Bronchial smooth muscle cell (primary cell): ENCODE results near the gene TMCC1. TPM values are rescaled to one million over a fixed set of nuclear protein-coding genes. Genes with fewer than 3 reads are reported as not detected.

Experiments used
- total RNA-seq: library from RNA; depleted of rRNA; stranded (reverse); fragments of >200 nt; gene quantifications from 2 replicates; pipeline ENCODE4 v1.2.1, GENCODE V29; 2014

Gene TMCC1
- 11.2 and 11.8 TPM in 2 replicates for total RNA-seq

DNA sequence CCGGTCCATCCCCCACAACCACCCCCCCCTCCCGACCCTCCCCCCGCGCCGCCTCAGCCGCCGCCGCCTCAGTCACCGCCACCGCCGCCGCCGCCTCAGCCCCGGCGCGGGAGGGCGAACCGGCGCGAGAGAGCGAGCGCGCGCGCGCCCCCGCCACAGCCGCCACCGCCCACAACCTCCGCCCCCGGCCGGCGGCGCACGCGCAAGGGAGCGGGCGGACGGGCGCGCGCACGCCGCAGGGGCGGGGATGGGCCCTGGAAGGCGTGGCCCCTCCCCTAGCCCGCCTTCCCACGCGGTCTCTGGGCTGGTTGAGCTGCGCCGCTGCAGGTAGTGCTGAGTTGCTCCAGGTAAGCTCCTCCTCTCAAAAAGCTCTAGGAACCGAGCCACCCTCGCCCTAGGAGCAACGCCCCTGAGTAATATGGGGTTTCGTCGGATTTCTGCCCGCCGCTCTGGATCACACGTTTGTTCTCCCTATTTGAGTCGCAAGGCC is at the start of gene TMCC1:
TSS of gene TMCC1 (minus strand) at position 131 of the 490 bp plus-strand sequence.

DNA sequence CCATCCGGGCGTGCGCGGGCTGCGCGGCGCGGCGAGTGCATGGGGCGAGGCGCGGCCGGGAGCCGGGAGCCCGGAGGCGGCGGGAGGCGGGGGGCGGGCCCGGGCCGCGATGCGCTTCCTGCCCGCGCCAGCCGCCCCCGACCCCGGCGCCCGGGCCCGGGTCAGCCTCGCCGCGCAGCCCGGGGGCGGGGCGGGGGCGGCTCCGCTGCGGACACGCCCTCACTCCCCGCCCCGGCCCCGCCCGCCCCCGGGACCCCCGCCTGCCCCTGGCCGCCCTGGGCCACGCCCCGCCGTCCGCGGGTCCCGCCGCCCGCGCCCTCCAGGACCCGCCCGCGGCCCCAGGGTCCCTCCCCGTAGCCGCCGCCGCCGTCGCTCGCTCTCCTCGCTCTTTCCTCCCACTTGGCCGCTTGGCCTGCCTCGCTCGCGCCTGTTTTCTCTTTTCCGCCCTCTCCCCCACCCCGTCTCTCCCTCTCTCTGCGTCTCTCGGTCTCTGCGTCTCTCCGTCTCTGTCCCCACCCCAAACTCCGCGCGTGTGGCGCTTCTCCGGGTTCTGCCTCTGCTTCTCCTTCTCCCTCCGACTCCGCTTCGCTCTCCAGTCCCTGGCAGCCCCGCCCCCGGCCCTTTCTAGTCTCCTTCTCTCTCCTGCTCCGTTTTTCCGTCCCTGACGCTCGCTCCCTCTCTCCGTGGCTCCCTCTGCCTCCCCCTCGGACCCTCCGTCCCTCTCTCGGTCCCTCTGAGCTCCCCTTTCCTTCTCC is 286.7 kb downstream of the TMCC1 start, which contains the start of gene PLXND1:
TSS of gene PLXND1 (minus strand) at position 41 of the 755 bp plus-strand sequence. CDS start at position 4, 37 bp downstream.

Other genes starting within 250 kb of the TMCC1 start
- gene TRH, start 81.0 kb upstream of the TMCC1 start, total RNA-seq = not detected in 2 replicates
- not detected in 2 replicates for gene ALG1L2, start 188.1 kb upstream of the TMCC1 start, total RNA-seq